BE2C (cell line): Measurements from ENCODE around the gene FOXN3.

ENCODE experiments used
- DNase-seq: peaks from one replicate; pipeline ENCODE4 v3.0.0-alpha.2; 2020
- H3K27me3 ChIP-seq: fragments of 250-450 bp; sonication (Bioruptor Pico); 2 replicates; pipeline ENCODE4 v1.5.1; 2020; ENCODE audit warnings: mild to moderate bottlenecking
- H3K36me3 ChIP-seq: fragments of 250-450 bp; sonication (Bioruptor Pico); 2 replicates; pipeline ENCODE4 v1.5.1; 2020; ENCODE audit warnings: mild to moderate bottlenecking
- H3K4me1 ChIP-seq: fragments of 250-450 bp; sonication (Bioruptor Pico); 2 replicates; pipeline ENCODE4 v1.5.1; 2020
- H3K4me3 ChIP-seq: 2 replicates; pipeline ENCODE4 v1.5.1; 2011; ENCODE audit warnings: low read depth, low read length
- H3K9me3 ChIP-seq: fragments of 250-450 bp; sonication (Bioruptor Pico); 2 replicates; pipeline ENCODE4 v1.5.1; 2020
- CTCF ChIP-seq: IDR thresholded peaks from 2 replicates; pipeline ENCODE4 v1.5.1; 2012; ENCODE audit warnings: mild to moderate bottlenecking, low read depth, low read length

Gene FOXN3

GRCh38 chr14:89246290-89246689, 170.7 kb downstream of the FOXN3 start:
- Histone ChIP-seq H3K4me3 (no peak overlapping the region), H3K27me3 (no peaks in the 10 kb centered on the region), H3K4me1 (no peaks in the 10 kb centered on the region; the same call in 1 of the 2 replicates), H3K36me3 (no peaks in the 10 kb centered on the region), H3K9me3 (no peaks in the 10 kb centered on the region)
- TF ChIP-seq CTCF, result no peak
- no peak for DNase-seq

- no peak for TF ChIP-seq CTCF
- no peaks in the 10 kb centered on the region for H3K27me3 ChIP-seq
- no peaks in the 10 kb centered on the region for H3K36me3 ChIP-seq
- no peaks in the 10 kb centered on the region for H3K9me3 ChIP-seq
- no peaks in the 10 kb centered on the region; the same call in 1 of the 2 replicates for H3K4me1 ChIP-seq
- no peak for DNase-seq
- no peak overlapping the region for H3K4me3 ChIP-seq
Measured at GRCh38 chr14:89245802-89246201, 171.2 kb downstream of the FOXN3 start.

GRCh38 chr14:89244720-89245119, 172.3 kb downstream of the FOXN3 start:
- Histone ChIP-seq H3K27me3 (no peaks in the 10 kb centered on the region), H3K4me1 (no peaks in the 10 kb centered on the region; the same call in 1 of the 2 replicates), H3K9me3 (no peaks in the 10 kb centered on the region), H3K36me3 (no peaks in the 10 kb centered on the region), H3K4me3 (no peak overlapping the region)
- no peak for DNase-seq
- TF ChIP-seq CTCF, result no peak

GRCh38 chr14:89243741-89244140, 173.3 kb downstream of the FOXN3 start:
- Histone ChIP-seq H3K4me1 (peaks cover under 1% of the 10 kb centered on the region; the same call in 1 of the 2 replicates), H3K4me3 (no peak overlapping the region), H3K27me3 (no peaks in the 10 kb centered on the region), H3K9me3 (no peaks in the 10 kb centered on the region), H3K36me3 (no peaks in the 10 kb centered on the region)
- DNase-seq, result no peak
- TF ChIP-seq CTCF, result no peak

- H3K9me3 ChIP-seq, result no peaks in the 10 kb centered on the region
- no peak overlapping the region for H3K4me3 ChIP-seq
- H3K27me3 ChIP-seq, result no peaks in the 10 kb centered on the region
- no peak for DNase-seq
- peaks cover 2% of the 10 kb centered on the region; the same call in 1 of the 2 replicates for H3K4me1 ChIP-seq
- H3K36me3 ChIP-seq, result no peaks in the 10 kb centered on the region
- TF ChIP-seq CTCF, result no peak
Measured at GRCh38 chr14:89243286-89243685, 173.7 kb downstream of the FOXN3 start.

GRCh38 chr14:89242652-89243279, 174.3 kb downstream of the FOXN3 start:
- Histone ChIP-seq H3K27me3 (no peaks in the 10 kb centered on the region), H3K36me3 (no peaks in the 10 kb centered on the region), H3K4me3 (no peak overlapping the region), H3K4me1 (peaks cover 5% of the 10 kb centered on the region), H3K9me3 (no peaks in the 10 kb centered on the region)
- no peak for TF ChIP-seq CTCF
- no peak for DNase-seq
